ENCODE measurements around the gene NRM.
"Not testable (repeated sequence)": the region's sequence is repeated elsewhere in the genome, so short reads cannot be mapped to it uniquely, and the experiment has no call there.

NRM gene

DNA sequence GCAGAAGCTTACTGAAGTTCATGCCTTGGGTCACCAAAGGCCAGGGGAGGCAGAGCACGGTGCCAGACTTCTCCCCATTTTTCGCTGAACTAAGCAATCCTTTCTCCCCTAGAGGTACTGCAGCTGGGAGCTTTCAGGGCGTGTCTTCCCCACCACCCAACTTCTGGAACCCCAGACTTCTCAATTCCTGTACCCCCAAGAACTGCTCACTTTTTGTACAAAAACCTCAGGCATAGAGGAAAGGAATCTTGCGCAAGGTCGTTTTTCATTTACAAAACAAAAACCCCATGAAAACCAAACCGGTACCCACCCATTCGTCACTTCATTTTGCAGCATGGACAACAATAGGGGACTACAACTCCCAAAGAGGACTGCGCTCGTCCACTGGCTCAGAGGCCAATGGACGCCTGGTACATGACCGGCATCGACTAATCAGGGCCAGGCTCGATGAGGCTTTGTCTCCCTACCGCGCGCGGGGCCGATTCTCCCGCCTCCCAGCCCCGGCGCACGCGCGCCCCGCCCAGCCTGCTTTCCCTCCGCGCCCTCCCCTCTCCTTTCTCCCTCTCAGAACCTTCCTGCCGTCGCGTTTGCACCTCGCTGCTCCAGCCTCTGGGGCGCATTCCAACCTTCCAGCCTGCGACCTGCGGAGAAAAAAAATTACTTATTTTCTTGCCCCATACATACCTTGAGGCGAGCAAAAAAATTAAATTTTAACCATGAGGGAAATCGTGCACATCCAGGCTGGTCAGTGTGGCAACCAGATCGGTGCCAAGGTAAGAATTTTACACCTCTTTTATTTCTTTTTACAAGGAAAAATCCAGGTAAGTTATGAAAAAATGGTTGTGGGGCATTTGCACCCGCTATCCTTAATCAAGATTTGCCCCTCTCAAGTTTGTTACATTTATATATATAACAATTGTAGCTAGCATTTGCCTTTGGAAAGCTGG is 29.3 kb upstream of the NRM start, which contains the start of gene TUBB:
TUBB (plus strand) TSS at position 562 of the 947 bp plus-strand sequence; CDS start at position 717, 155 bp downstream.
- peak within 1 kb of the TSS; percentile 79 to 90 for H3K9ac ChIP-seq (ENCODE audit: low read length in 2 of 2)
- peaks cover 16 to 20% of the 10 kb centered on the region in 2 donors for H3K36me3 ChIP-seq (ENCODE audit: control insufficient read depth in 2 of 2, insufficient read depth in 2 of 2, low read length in 2 of 2)
- peak within 1 kb of the TSS; percentile 92 to 93 for H3K4me3 ChIP-seq (ENCODE audit: low read length in 2 of 2)
- peak within 1 kb of the TSS; percentile 85 for H3K27ac ChIP-seq (ENCODE audit: low read length)
- no peaks in the 10 kb centered on the region for H3K27me3 ChIP-seq (ENCODE audit: control insufficient read depth in 1 of 2, insufficient read depth in 2 of 2, low read length in 2 of 2)
- no peaks in the 10 kb centered on the region for H3K9me3 ChIP-seq (ENCODE audit: control insufficient read depth in 2 of 2, low read length in 2 of 2)
- H3K4me1 ChIP-seq (ENCODE audit: control insufficient read depth, insufficient read depth, low read length) = peaks cover 43% of the 10 kb centered on the region

DNA sequence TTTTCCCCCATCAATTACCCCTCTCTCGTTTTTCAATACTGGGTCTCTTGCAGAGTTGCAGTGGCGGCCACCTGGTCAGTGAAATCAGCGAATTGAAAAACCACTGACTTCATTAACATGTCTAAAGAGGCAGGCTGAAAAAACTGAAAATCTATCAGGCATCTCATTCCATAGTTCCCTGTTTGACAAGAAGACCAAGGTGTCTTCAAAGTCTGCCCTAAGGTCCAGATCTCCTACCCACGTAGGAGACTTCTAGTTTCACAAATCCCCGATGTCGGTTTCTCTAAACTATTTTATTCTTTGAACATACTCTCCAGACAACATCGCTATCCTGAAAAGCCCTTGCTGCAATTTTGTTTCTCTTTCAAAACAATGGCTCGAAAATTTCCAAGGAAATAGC is 28.6 kb upstream of the NRM start:
- Histone ChIP-seq H3K9me3 (ENCODE audit: control insufficient read depth in 2 of 2, low read length in 2 of 2) (no peaks in the 10 kb centered on the region), H3K4me1 (ENCODE audit: control insufficient read depth, insufficient read depth, low read length) (peaks cover 37% of the 10 kb centered on the region), H3K27ac (ENCODE audit: low read length) (peak overlapping the region; percentile 85), H3K4me3 (ENCODE audit: low read length in 2 of 2) (peak overlapping the region; percentile 55 to 93), H3K9ac (ENCODE audit: low read length in 2 of 2) (peak overlapping the region in 1 of 2 donors; percentile 71), H3K36me3 (ENCODE audit: control insufficient read depth in 2 of 2, insufficient read depth in 2 of 2, low read length in 2 of 2) (peaks cover 14% of the 10 kb centered on the region in 2 donors), H3K27me3 (ENCODE audit: control insufficient read depth in 1 of 2, insufficient read depth in 2 of 2, low read length in 2 of 2) (no peaks in the 10 kb centered on the region)

DNA sequence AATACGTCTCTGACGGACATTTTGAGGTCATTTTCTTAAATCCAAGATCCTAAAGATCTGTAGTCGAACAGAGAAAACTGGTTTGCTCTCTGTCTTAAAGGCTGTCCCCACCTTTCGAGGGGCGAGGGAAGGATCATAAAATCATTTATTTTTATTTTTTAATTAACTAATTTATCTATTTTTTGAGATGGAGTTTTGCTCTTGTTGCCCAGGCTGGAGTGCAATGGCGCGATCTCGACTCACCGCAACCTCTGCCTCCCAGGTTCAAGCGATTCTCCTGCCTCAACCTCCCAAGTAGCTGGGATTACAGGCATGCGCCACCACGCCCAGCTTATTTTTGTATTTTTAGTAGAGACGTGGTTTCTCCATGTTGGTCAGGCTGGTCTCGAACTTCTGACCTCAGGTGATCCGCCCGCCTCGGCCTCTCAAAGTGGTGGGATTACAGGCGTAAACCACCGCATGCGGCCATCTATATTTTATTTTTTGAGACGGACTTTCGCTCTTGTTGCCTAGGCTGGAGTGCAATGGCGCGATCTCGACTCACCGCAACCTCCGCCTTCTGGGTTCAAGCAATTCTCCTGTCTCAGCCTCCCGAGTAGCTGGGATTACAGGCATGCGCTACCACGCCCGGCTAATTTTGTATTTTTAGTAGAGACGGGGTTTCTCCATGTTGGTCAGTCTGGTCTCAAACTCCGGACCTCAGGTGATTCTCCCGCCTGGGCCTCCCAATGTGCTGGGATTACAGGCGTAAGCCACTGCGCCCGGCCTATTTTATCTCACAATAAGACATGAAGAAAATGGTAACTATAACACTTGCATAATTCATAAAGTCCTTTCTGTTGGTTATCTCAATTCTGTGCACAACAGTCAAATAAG is 27.3 kb upstream of the NRM start:
- Histone ChIP-seq H3K4me1 (ENCODE audit: control insufficient read depth, insufficient read depth, low read length) (peaks cover 26% of the 10 kb centered on the region), H3K36me3 (ENCODE audit: control insufficient read depth in 2 of 2, insufficient read depth in 2 of 2, low read length in 2 of 2) (peaks cover 12 to 13% of the 10 kb centered on the region in 2 donors), H3K9ac (ENCODE audit: low read length in 2 of 2) (peak overlapping the region; percentile 57 to 71), H3K27ac (ENCODE audit: low read length) (peak overlapping the region; percentile 81), H3K4me3 (ENCODE audit: low read length in 2 of 2) (peak overlapping the region; percentile 62 to 88)
- H3K9me3 ChIP-seq (ENCODE audit: control insufficient read depth in 2 of 2, low read length in 2 of 2); H3K27me3 ChIP-seq (ENCODE audit: control insufficient read depth in 1 of 2, insufficient read depth in 2 of 2, low read length in 2 of 2): not testable (repeated sequence)

DNA sequence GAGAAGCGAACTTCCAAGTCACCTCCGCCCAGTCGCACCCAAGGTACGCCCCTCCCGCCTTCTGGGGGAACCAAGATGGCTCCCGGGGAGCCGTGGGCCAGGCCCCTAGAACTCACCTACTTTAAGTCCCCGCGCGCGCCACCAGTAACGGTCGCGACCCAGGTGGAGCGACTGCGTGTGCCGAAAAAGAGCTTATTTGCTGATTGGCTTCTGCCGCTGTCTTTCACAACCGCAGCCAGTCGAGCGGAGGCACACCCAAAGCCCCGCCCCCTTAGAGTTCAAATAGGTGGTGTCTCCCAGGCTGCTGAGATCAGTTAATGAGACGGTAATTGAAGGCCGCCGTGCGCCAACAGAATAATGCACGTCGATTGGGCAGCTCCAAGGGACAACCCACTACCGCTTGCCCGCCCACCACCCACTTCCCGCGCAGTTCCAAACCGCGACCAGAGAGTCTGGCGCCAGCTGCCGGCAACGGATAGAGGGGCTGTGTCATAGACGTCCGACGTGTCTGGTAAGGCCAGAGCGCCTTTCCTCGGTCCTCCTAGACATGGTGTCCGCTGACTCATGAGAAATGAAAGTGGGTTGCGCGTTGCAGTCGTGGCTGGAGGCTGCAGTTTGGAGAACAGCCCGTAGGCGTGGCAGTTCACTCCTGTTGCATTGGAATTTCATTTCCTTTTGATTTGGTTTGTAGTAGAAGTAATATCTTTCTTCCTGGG is 26.5 kb upstream of the NRM start, which contains the start of gene MDC1:
MDC1 (minus strand) TSS at position 153 of the 716 bp plus-strand sequence. CDS start 2,106 bp downstream, outside the sequence.
- H3K4me1 ChIP-seq (ENCODE audit: control insufficient read depth, insufficient read depth, low read length) = peaks cover 19% of the 10 kb centered on the region
- H3K27ac ChIP-seq (ENCODE audit: low read length) = peak within 1 kb of the TSS; percentile 94
- peak within 1 kb of the TSS; percentile 86 to 88 for H3K4me3 ChIP-seq (ENCODE audit: low read length in 2 of 2)
- peak within 1 kb of the TSS; percentile 81 to 89 for H3K9ac ChIP-seq (ENCODE audit: low read length in 2 of 2)
- no peaks in the 10 kb centered on the region for H3K27me3 ChIP-seq (ENCODE audit: control insufficient read depth in 1 of 2, insufficient read depth in 2 of 2, low read length in 2 of 2)
- peaks cover 12 to 18% of the 10 kb centered on the region in 2 donors for H3K36me3 ChIP-seq (ENCODE audit: control insufficient read depth in 2 of 2, insufficient read depth in 2 of 2, low read length in 2 of 2)
- no peaks in the 10 kb centered on the region for H3K9me3 ChIP-seq (ENCODE audit: control insufficient read depth in 2 of 2, low read length in 2 of 2)

DNA sequence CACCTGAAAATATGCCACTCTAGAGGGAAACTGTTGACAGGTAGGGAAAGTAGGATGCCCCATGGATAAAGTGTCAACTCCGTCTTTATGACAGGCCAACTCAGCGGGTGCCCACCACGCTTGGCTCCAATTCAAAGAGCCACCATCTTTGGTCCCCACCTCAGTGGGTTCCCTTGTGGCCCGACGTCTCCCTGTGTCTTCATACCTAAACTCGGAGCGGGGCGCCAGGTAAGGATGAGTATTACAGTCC is 26.0 kb upstream of the NRM start:
- Histone ChIP-seq H3K4me1 (ENCODE audit: control insufficient read depth, insufficient read depth, low read length) (peaks cover 15% of the 10 kb centered on the region), H3K36me3 (ENCODE audit: control insufficient read depth in 2 of 2, insufficient read depth in 2 of 2, low read length in 2 of 2) (peaks cover 17 to 23% of the 10 kb centered on the region in 2 donors), H3K9me3 (ENCODE audit: control insufficient read depth in 2 of 2, low read length in 2 of 2) (no peaks in the 10 kb centered on the region), H3K27ac (ENCODE audit: low read length) (peak overlapping the region; percentile 94), H3K9ac (ENCODE audit: low read length in 2 of 2) (peak overlapping the region; percentile 81 to 89), H3K27me3 (ENCODE audit: control insufficient read depth in 1 of 2, insufficient read depth in 2 of 2, low read length in 2 of 2) (no peaks in the 10 kb centered on the region), H3K4me3 (ENCODE audit: low read length in 2 of 2) (peak overlapping the region; percentile 86 to 88)

DNA sequence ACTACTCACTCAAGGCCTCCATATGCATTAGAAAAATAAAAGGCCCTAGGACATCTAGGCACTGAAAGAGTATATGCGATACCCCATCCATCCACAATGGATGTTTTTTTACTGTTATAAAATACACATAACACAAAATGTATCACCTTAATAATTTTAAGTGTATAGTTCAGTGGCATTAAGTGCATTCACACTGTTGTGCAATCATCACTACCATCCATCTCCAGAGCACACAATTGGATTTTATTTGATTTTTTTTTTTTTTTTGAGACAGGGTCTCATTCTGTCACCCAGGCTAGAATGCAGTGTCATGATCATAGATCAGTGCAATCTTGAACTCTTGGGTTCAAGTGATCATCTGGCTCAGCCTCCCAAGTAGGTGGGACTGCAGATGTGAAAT is 23.5 kb upstream of the NRM start:
- Histone ChIP-seq H3K27me3 (ENCODE audit: control insufficient read depth in 1 of 2, insufficient read depth in 2 of 2, low read length in 2 of 2) (no peaks in the 10 kb centered on the region), H3K4me1 (ENCODE audit: control insufficient read depth, insufficient read depth, low read length) (peaks cover 7% of the 10 kb centered on the region), H3K9me3 (ENCODE audit: control insufficient read depth in 2 of 2, low read length in 2 of 2) (no peaks in the 10 kb centered on the region), H3K27ac (ENCODE audit: low read length) (no peak overlapping the region), H3K36me3 (ENCODE audit: control insufficient read depth in 2 of 2, insufficient read depth in 2 of 2, low read length in 2 of 2) (peaks cover 28 to 31% of the 10 kb centered on the region in 2 donors), H3K9ac (ENCODE audit: low read length in 2 of 2) (no peak overlapping the region), H3K4me3 (ENCODE audit: low read length in 2 of 2) (no peak overlapping the region)

DNA sequence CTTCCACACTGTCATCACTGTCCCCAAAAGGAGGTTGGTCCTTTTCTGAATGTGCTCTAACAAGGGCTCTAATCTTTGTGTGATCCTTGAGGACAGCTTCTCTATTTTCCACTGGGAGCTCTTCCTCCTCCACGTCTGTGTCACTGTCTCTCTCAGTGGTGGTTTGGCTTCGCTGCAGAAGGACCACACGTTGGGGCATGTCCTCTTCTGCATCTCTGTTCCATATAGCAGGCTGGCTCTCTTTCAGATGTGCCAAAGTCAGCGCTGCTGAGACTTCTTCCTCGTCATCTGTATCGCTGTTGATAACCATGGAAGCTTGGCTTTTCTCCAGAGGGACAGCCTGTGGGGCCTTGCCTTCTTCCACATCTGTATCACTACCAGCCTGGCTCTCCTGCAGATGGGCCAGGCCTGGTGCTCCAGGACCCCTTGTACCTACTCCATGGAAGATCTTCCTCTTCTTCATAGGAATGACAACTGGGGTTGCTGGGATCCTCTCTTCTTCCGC is 21.7 kb upstream of the NRM start:
- H3K4me3 ChIP-seq (ENCODE audit: low read length in 2 of 2) = no peak overlapping the region
- peaks cover 37 to 39% of the 10 kb centered on the region in 2 donors for H3K36me3 ChIP-seq (ENCODE audit: control insufficient read depth in 2 of 2, insufficient read depth in 2 of 2, low read length in 2 of 2)
- no peak overlapping the region for H3K27ac ChIP-seq (ENCODE audit: low read length)
- H3K9ac ChIP-seq (ENCODE audit: low read length in 2 of 2) = no peak overlapping the region
- no peaks in the 10 kb centered on the region for H3K9me3 ChIP-seq (ENCODE audit: control insufficient read depth in 2 of 2, low read length in 2 of 2)
- no peaks in the 10 kb centered on the region for H3K27me3 ChIP-seq (ENCODE audit: control insufficient read depth in 1 of 2, insufficient read depth in 2 of 2, low read length in 2 of 2)
- H3K4me1 ChIP-seq (ENCODE audit: control insufficient read depth, insufficient read depth, low read length) = peaks cover 7% of the 10 kb centered on the region

DNA sequence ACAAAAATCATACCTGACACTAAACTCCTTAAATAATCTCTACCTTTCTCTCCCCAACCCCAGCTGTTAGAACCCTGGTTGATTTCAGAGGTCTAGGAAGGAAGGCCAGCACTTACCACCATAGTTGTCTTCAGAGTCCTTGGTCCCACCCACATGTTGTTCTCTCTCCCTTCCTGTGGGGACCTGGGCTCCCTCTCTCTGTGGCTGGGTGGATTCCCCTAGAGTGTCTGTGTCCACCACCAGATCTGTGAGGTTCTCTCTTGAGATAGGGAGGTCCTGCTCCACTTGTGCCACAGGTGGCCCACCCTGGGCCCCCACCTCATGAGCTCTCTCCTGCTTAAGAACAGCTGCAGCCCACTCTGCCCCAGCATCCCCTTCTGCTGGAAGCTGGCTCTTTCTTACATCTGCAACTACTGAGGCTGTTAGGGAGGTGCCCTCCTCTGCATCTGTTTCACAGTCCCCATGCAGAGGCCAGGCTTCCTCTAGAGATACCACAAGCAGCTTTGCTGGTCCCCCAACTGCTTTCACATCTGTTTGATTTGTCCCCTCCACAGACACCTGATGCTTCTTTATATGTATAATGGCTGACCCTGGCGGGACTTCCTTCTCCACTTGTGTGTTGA is 21.1 kb upstream of the NRM start:
- peaks cover 6% of the 10 kb centered on the region for H3K4me1 ChIP-seq (ENCODE audit: control insufficient read depth, insufficient read depth, low read length)
- no peaks in the 10 kb centered on the region for H3K27me3 ChIP-seq (ENCODE audit: control insufficient read depth in 1 of 2, insufficient read depth in 2 of 2, low read length in 2 of 2)
- no peak overlapping the region for H3K4me3 ChIP-seq (ENCODE audit: low read length in 2 of 2)
- no peaks in the 10 kb centered on the region for H3K9me3 ChIP-seq (ENCODE audit: control insufficient read depth in 2 of 2, low read length in 2 of 2)
- no peak overlapping the region for H3K9ac ChIP-seq (ENCODE audit: low read length in 2 of 2)
- H3K36me3 ChIP-seq (ENCODE audit: control insufficient read depth in 2 of 2, insufficient read depth in 2 of 2, low read length in 2 of 2) = peaks cover 43% of the 10 kb centered on the region in 2 donors
- H3K27ac ChIP-seq (ENCODE audit: low read length) = no peak overlapping the region

DNA sequence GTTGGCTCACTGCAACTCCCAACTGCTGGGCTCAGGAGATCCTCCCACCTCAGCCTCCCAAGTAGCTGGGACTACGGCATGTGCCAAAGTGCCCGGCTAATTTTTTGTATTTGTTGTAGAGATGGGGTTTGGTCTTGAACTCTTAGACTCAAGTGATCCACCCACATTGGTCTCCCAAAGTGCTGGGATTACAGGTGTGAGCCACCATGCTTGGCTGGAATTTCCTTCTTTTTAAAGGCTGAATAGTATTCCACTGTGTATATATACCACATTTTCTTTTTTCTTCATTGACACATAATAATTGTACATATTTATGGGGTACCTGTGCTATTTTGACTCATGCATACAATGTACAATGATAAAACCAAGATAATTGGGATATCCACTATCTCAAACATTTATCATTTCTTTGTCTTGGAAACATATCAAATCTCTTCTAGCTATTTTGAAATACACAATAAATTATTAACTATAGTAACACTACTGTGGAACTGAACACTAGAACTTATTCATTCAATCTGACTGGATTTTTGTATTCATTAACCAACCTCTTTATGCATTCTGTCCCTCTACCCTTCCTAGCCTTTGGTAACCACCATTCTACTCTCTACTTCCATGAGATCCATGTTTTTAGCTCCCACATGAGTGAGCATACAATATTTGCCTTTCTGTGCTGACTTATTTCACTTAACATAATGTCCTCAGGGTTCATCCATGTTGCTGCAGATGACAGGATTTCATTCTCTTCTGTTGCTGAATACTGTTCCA is 18.5 kb upstream of the NRM start:
- Histone ChIP-seq H3K4me1 (ENCODE audit: control insufficient read depth, insufficient read depth, low read length) (peaks cover 2% of the 10 kb centered on the region), H3K36me3 (ENCODE audit: control insufficient read depth in 2 of 2, insufficient read depth in 2 of 2, low read length in 2 of 2) (peaks cover 51 to 53% of the 10 kb centered on the region in 2 donors), H3K4me3 (ENCODE audit: low read length in 2 of 2) (no peak overlapping the region), H3K27ac (ENCODE audit: low read length) (no peak overlapping the region), H3K9me3 (ENCODE audit: control insufficient read depth in 2 of 2, low read length in 2 of 2) (no peaks in the 10 kb centered on the region), H3K9ac (ENCODE audit: low read length in 2 of 2) (no peak overlapping the region), H3K27me3 (ENCODE audit: control insufficient read depth in 1 of 2, insufficient read depth in 2 of 2, low read length in 2 of 2) (no peaks in the 10 kb centered on the region)
